ENCODE results near the gene SDHB.

DNA sequence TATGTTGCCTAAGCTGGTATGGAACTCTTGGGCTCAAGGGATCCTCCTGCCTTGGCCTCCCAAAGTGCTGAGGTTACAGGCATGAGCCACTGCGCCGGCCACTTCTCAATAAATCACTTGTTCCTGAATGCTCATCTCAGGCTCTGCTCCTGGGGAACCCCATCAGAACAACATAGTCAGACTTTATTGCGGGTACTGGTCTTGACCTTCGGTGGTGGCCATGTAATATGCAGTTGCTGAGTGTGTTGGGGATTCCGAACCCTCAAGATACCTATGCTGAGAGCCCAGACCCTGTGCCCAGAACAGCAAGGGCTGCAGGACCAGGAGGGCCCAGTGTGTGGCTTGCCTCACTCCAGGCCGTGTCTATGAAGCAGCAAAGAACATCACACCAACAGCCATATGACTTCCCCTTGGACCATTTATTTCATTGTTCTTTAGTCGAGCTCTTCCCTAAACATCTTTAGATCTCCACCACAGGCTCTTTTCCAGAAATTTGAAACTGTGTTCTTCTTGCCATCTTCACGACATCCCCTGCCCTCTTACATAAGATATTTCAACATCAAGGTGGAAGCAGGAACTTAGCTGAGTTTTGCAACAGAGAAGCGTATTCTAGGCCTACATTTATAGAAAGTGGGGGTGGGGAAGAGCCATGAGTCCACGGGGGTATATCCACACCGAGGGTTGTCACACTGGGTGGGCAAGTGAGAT lies 12.7 kb upstream of the SDHB start:
- TF ChIP-seq, protein P1, sequence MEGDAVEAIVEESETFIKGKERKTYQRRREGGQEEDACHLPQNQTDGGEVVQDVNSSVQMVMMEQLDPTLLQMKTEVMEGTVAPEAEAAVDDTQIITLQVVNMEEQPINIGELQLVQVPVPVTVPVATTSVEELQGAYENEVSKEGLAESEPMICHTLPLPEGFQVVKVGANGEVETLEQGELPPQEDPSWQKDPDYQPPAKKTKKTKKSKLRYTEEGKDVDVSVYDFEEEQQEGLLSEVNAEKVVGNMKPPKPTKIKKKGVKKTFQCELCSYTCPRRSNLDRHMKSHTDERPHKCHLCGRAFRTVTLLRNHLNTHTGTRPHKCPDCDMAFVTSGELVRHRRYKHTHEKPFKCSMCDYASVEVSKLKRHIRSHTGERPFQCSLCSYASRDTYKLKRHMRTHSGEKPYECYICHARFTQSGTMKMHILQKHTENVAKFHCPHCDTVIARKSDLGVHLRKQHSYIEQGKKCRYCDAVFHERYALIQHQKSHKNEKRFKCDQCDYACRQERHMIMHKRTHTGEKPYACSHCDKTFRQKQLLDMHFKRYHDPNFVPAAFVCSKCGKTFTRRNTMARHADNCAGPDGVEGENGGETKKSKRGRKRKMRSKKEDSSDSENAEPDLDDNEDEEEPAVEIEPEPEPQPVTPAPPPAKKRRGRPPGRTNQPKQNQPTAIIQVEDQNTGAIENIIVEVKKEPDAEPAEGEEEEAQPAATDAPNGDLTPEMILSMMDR (IDR thresholded peaks at IDR 0.05), result no peak
- TF ChIP-seq POLR2A (IDR thresholded peaks at IDR 0.05), result no peak

Data from adrenal gland (tissue), 5 donors.